Esophagus (tissue), 2 donors: Measurements from ENCODE around the gene AMH. TPM values are rescaled to one million over a fixed set of nuclear protein-coding genes. Genes with fewer than 3 reads are reported as not detected.

Source experiments
- H3K27ac ChIP-seq, 2 donors: one replicate each; pipeline ENCODE4 v1.5.1; 2013; ENCODE audit warnings: low read depth in 2 of 2, mild to moderate bottlenecking in 2 of 2, inconsistent platforms in 1 of 2, low read length in 1 of 2, moderate library complexity in 1 of 2
- H3K27me3 ChIP-seq, 2 donors: one replicate each; pipeline ENCODE4 v1.6.1; 2013; ENCODE audit warnings: low read length in 2 of 2, control low read depth in 1 of 2, mild to moderate bottlenecking in 1 of 2; ENCODE audit not compliant: insufficient read depth in 2 of 2, control insufficient read depth in 1 of 2
- H3K36me3 ChIP-seq, 2 donors: one replicate each; pipeline ENCODE4 v1.6.1; 2013; ENCODE audit warnings: low read length in 1 of 2; ENCODE audit not compliant: control insufficient read depth in 2 of 2, insufficient read depth in 2 of 2
- H3K4me1 ChIP-seq, 2 donors: one replicate each; pipeline ENCODE4 v1.6.1; 2013; ENCODE audit warnings: low read length in 1 of 2; ENCODE audit not compliant: control insufficient read depth in 2 of 2, insufficient read depth in 2 of 2
- H3K4me3 ChIP-seq, 2 donors: one replicate each; pipeline ENCODE4 v1.5.1; 2013; ENCODE audit warnings: low read length in 2 of 2, mild to moderate bottlenecking in 2 of 2, low read depth in 1 of 2, moderate library complexity in 1 of 2
- H3K9me3 ChIP-seq, 2 donors: one replicate each; pipeline ENCODE4 v1.6.1; 2013; ENCODE audit warnings: mild to moderate bottlenecking in 2 of 2, low read depth in 1 of 2, low read length in 1 of 2, moderate library complexity in 1 of 2; ENCODE audit not compliant: control insufficient read depth in 2 of 2, insufficient read depth in 1 of 2
- WGBS, 2 donors: extraction: QIAGEN DNeasy Blood & Tissue Kit; methylation state at CpG; one replicate each; pipeline ENCODE4 v1.1.7; 2013; 5-methylcytosine and 5-hydroxymethylcytosine counted together
- polyA plus RNA-seq, 2 donors: library from polyadenylated mRNA; stranded (reverse); fragments of 200-250 nt; gene quantifications; one replicate each; pipeline ENCODE4 v1.2.3, GENCODE V29; 2013
- donor health status: healthy with polysubstance abuse.
- donor health status: Bipolar disorder and iron deficiency.

The AMH gene
- polyA plus RNA-seq, 2 donors, result 0.55 to 2.5 TPM

GRCh38 chr19:2273356-2274184 lies 24.4 kb downstream of the AMH start:
- H3K4me3 ChIP-seq, result peak overlapping the region in 1 of 2 donors; percentile 8
- H3K4me1 ChIP-seq, result peaks cover 5 to 30% of the 10 kb centered on the region in 2 donors
- peaks cover 5 to 23% of the 10 kb centered on the region in 2 donors for H3K36me3 ChIP-seq
- H3K9me3 ChIP-seq, result no peaks in the 10 kb centered on the region
- no peaks in the 10 kb centered on the region for H3K27me3 ChIP-seq
- H3K27ac ChIP-seq, result peak overlapping the region; percentile 77
- WGBS, 2 donors, result 12 to 14% methylated on average over 32 to 45 of the region's 45 CpGs

GRCh38 chr19:2274185-2274711 lies 25.1 kb downstream of the AMH start:
- Histone ChIP-seq H3K9me3 (no peaks in the 10 kb centered on the region), H3K36me3 (peaks cover 5 to 23% of the 10 kb centered on the region in 2 donors), H3K27me3 (no peaks in the 10 kb centered on the region), H3K4me1 (peaks cover 5 to 30% of the 10 kb centered on the region in 2 donors), H3K27ac (peak overlapping the region; percentile 6 to 77), H3K4me3 (no peak overlapping the region)
- WGBS, 2 donors, result 81 to 88% methylated on average over 9 of the region's 9 CpGs

- H3K9me3 ChIP-seq, result no peaks in the 10 kb centered on the region
- 54 to 58% methylated on average over 14 to 16 of the region's 16 CpGs for WGBS, 2 donors
- H3K4me3 ChIP-seq, result no peak overlapping the region
- H3K27ac ChIP-seq, result peak overlapping the region in 1 of 2 donors; percentile 13
- no peaks in the 10 kb centered on the region for H3K27me3 ChIP-seq
- H3K36me3 ChIP-seq, result peaks cover 5 to 23% of the 10 kb centered on the region in 2 donors
- H3K4me1 ChIP-seq, result peaks cover 5 to 30% of the 10 kb centered on the region in 2 donors
Measured at GRCh38 chr19:2274931-2275535, 25.9 kb downstream of the AMH start.

- H3K4me3 ChIP-seq, result no peak overlapping the region
- H3K4me1 ChIP-seq, result peaks cover 5 to 30% of the 10 kb centered on the region in 2 donors
- 49 to 56% methylated on average over 64 to 74 of the region's 74 CpGs for WGBS, 2 donors
- peaks cover 5 to 23% of the 10 kb centered on the region in 2 donors for H3K36me3 ChIP-seq
- no peaks in the 10 kb centered on the region for H3K27me3 ChIP-seq
- peak overlapping the region; percentile 13 to 56 for H3K27ac ChIP-seq
- H3K9me3 ChIP-seq, result no peaks in the 10 kb centered on the region
Measured at GRCh38 chr19:2275588-2276428, 26.7 kb downstream of the AMH start.

- 85 to 93% methylated on average over 28 of the region's 28 CpGs for WGBS, 2 donors
- Histone ChIP-seq H3K27ac (peak overlapping the region; percentile 3 to 56), H3K4me1 (peaks cover 5 to 30% of the 10 kb centered on the region in 2 donors)
Measured at GRCh38 chr19:2276429-2276986, 27.4 kb downstream of the AMH start.

GRCh38 chr19:2277138-2277537 lies 28.0 kb downstream of the AMH start:
- Histone ChIP-seq H3K36me3 (peaks cover 5 to 18% of the 10 kb centered on the region in 2 donors), H3K4me1 (peaks cover 5 to 28% of the 10 kb centered on the region in 2 donors), H3K4me3 (no peak overlapping the region), H3K27ac (no peak overlapping the region), H3K27me3 (no peaks in the 10 kb centered on the region), H3K9me3 (no peaks in the 10 kb centered on the region)
- WGBS, 2 donors, result 80% methylated on average over 9 of the region's 9 CpGs

More at GRCh38 chr19:2276429-2276986, 27.4 kb downstream of the AMH start:
- Histone ChIP-seq H3K36me3 (peaks cover 5 to 23% of the 10 kb centered on the region in 2 donors), H3K27me3 (no peaks in the 10 kb centered on the region), H3K9me3 (no peaks in the 10 kb centered on the region), H3K4me3 (no peak overlapping the region)

- H3K36me3 ChIP-seq, result peaks cover 0 to 6% of the 10 kb centered on the region in 2 donors
- no peaks in the 10 kb centered on the region for H3K9me3 ChIP-seq
- 83 to 88% methylated on average over 33 of the region's 33 CpGs for WGBS, 2 donors
- H3K4me1 ChIP-seq, result peaks cover 7 to 21% of the 10 kb centered on the region in 2 donors
- H3K27ac ChIP-seq, result no peak overlapping the region
- no peak overlapping the region for H3K4me3 ChIP-seq
- no peaks in the 10 kb centered on the region for H3K27me3 ChIP-seq
Measured at GRCh38 chr19:2278459-2279158, 29.5 kb downstream of the AMH start.

GRCh38 chr19:2280633-2281264 lies 31.6 kb downstream of the AMH start:
- no peaks in the 10 kb centered on the region for H3K27me3 ChIP-seq
- peaks cover 0 to 4% of the 10 kb centered on the region in 2 donors for H3K36me3 ChIP-seq
- H3K4me1 ChIP-seq, result peaks cover 4 to 12% of the 10 kb centered on the region in 2 donors
- H3K4me3 ChIP-seq, result no peak overlapping the region
- H3K27ac ChIP-seq, result no peak overlapping the region
- 67 to 80% methylated on average over 26 of the region's 26 CpGs for WGBS, 2 donors
- H3K9me3 ChIP-seq, result no peaks in the 10 kb centered on the region
